Endodermal cell (in vitro differentiated cells): ENCODE data around the gene SLC24A3. TPM values are rescaled to one million over a fixed set of nuclear protein-coding genes. Genes with fewer than 3 reads are reported as not detected.

Experiments
- DNase-seq: peaks from one replicate; pipeline ENCODE4 v3.0.0-alpha.2; 2017
- H3K27ac ChIP-seq: 2 replicates; pipeline ENCODE4 v1.5.1; 2013; ENCODE audit warnings: mild to moderate bottlenecking, low read depth, low read length, moderate library complexity
- H3K27me3 ChIP-seq: 2 replicates; pipeline ENCODE4 v1.6.1; 2013; ENCODE audit warnings: mild to moderate bottlenecking, low read length, moderate library complexity; ENCODE audit not compliant: insufficient read depth, control insufficient read depth, poor library complexity, severe bottlenecking
- H3K36me3 ChIP-seq: 2 replicates; pipeline ENCODE4 v1.7.0; 2013; ENCODE audit warnings: mild to moderate bottlenecking, low read length, moderate library complexity; ENCODE audit not compliant: control insufficient read depth, insufficient read depth
- H3K4me1 ChIP-seq: one replicate; pipeline ENCODE4 v1.7.0; 2013; ENCODE audit warnings: low read length; ENCODE audit not compliant: control insufficient read depth, insufficient read depth
- H3K4me3 ChIP-seq: 2 replicates; pipeline ENCODE4 v1.5.1; 2013; ENCODE audit warnings: mild to moderate bottlenecking, low read length, moderate library complexity
- H3K9ac ChIP-seq: 2 replicates; pipeline ENCODE4 v1.6.1; 2013; ENCODE audit warnings: mild to moderate bottlenecking, low read length, moderate library complexity; ENCODE audit not compliant: poor library complexity, severe bottlenecking; ENCODE audit errors: extremely low read depth
- H3K9me3 ChIP-seq: 2 replicates; pipeline ENCODE4 v1.6.1; 2013; ENCODE audit warnings: mild to moderate bottlenecking, low read length, moderate library complexity; ENCODE audit not compliant: control insufficient read depth
- H3K27ac Mint-ChIP-seq: 2 replicates; pipeline ENCODE4 v1.8.0; 2020; ENCODE audit warnings: mixed read lengths
- H3K27me3 Mint-ChIP-seq: 2 replicates; pipeline ENCODE4 v1.8.0; 2021; ENCODE audit warnings: mild to moderate bottlenecking, mixed read lengths; ENCODE audit not compliant: insufficient read depth
- H3K36me3 Mint-ChIP-seq: 2 replicates; pipeline ENCODE4 v1.8.0; 2020; ENCODE audit warnings: low read depth, mixed read lengths
- H3K4me1 Mint-ChIP-seq: 2 replicates; pipeline ENCODE4 v1.8.0; 2020; ENCODE audit warnings: mixed read lengths
- H3K4me3 Mint-ChIP-seq: 2 replicates; pipeline ENCODE4 v1.8.0; 2020; ENCODE audit warnings: mild to moderate bottlenecking, moderate library complexity, mixed read lengths
- H3K9me3 Mint-ChIP-seq: 2 replicates; pipeline ENCODE4 v1.8.0; 2020; ENCODE audit warnings: mild to moderate bottlenecking, mixed read lengths
- WGBS, 2 experiments: methylation state at CpG; one replicate each; pipeline versions ENCODE4 v1.1.5 to v1.1.7; 2013; ENCODE audit warnings: missing lambda C conversion rate in 2 of 2, mixed read lengths in 1 of 2; ENCODE audit not compliant: insufficient coverage in 1 of 2, insufficient read length in 1 of 2; 5-methylcytosine and 5-hydroxymethylcytosine counted together
- total RNA-seq, 2 donors: library from RNA; stranded (reverse); fragmentation: NEBNext Ultra II Directional in 1 of 2; extraction: Animal tissue kit (Norgen Biotek cat#: 25700) in 1 of 2; gene quantifications; 2 replicates in 1 of 2; 3 replicates in 1 of 2; pipeline ENCODE4 v1.2.1, GENCODE V29; 2021
- TF ChIP-seq, protein P1 (sequence below): fragments of 200-600 bp; sonication (generic); conservative IDR thresholded peaks from 2 replicates; pipeline ENCODE4 v1.5.0; 2021; ENCODE audit warnings: antibody characterized with exemption, mild to moderate bottlenecking

SLC24A3 gene
- total RNA-seq, 2 donors from 2014 or later = 1.5 to 1.8 TPM

GRCh38 chr20:19743640-19743995, 531.2 kb downstream of the SLC24A3 start:
- H3K9me3 Mint-ChIP-seq = peaks cover 6% of the 10 kb centered on the region
- peaks cover 7% of the 10 kb centered on the region for H3K4me1 Mint-ChIP-seq
- WGBS, 2 experiments = 63% methylated on average over 1 of the region's 1 CpG; no CpG with 5 or more reads in 1 of the 2 experiments
- H3K4me3 Mint-ChIP-seq = no peak overlapping the region
- H3K36me3 ChIP-seq = no peaks in the 10 kb centered on the region
- H3K4me1 ChIP-seq = no peaks in the 10 kb centered on the region
- no peak overlapping the region for H3K27ac Mint-ChIP-seq
- H3K27me3 Mint-ChIP-seq = no peaks in the 10 kb centered on the region
- no peak overlapping the region for H3K4me3 ChIP-seq
- no peaks in the 10 kb centered on the region for H3K36me3 Mint-ChIP-seq
- H3K9me3 ChIP-seq = peaks cover 9% of the 10 kb centered on the region
- H3K27ac ChIP-seq = no peak overlapping the region
- DNase-seq = no peak
- TF ChIP-seq, protein P1, sequence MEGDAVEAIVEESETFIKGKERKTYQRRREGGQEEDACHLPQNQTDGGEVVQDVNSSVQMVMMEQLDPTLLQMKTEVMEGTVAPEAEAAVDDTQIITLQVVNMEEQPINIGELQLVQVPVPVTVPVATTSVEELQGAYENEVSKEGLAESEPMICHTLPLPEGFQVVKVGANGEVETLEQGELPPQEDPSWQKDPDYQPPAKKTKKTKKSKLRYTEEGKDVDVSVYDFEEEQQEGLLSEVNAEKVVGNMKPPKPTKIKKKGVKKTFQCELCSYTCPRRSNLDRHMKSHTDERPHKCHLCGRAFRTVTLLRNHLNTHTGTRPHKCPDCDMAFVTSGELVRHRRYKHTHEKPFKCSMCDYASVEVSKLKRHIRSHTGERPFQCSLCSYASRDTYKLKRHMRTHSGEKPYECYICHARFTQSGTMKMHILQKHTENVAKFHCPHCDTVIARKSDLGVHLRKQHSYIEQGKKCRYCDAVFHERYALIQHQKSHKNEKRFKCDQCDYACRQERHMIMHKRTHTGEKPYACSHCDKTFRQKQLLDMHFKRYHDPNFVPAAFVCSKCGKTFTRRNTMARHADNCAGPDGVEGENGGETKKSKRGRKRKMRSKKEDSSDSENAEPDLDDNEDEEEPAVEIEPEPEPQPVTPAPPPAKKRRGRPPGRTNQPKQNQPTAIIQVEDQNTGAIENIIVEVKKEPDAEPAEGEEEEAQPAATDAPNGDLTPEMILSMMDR = no peak
- H3K9ac ChIP-seq = no peak overlapping the region
- H3K27me3 ChIP-seq = no peaks in the 10 kb centered on the region

GRCh38 chr20:19745106-19745505, 532.7 kb downstream of the SLC24A3 start:
- H3K27ac ChIP-seq = no peak overlapping the region
- H3K4me3 ChIP-seq = no peak overlapping the region
- H3K36me3 ChIP-seq = no peaks in the 10 kb centered on the region
- no peak for DNase-seq
- TF ChIP-seq, protein P1 = no peak
- peaks cover 9% of the 10 kb centered on the region for H3K9me3 ChIP-seq
- H3K4me1 ChIP-seq = no peaks in the 10 kb centered on the region
- Mint-ChIP-seq H3K27ac (no peak overlapping the region), H3K36me3 (no peaks in the 10 kb centered on the region), H3K9me3 (peaks cover 6% of the 10 kb centered on the region), H3K27me3 (no peaks in the 10 kb centered on the region), H3K4me1 (peaks cover 10% of the 10 kb centered on the region), H3K4me3 (no peak overlapping the region)
- no peaks in the 10 kb centered on the region for H3K27me3 ChIP-seq
- 60 to 97% methylated on average over 1 to 3 of the region's 3 CpGs for WGBS, 2 experiments
- H3K9ac ChIP-seq = no peak overlapping the region

DNA sequence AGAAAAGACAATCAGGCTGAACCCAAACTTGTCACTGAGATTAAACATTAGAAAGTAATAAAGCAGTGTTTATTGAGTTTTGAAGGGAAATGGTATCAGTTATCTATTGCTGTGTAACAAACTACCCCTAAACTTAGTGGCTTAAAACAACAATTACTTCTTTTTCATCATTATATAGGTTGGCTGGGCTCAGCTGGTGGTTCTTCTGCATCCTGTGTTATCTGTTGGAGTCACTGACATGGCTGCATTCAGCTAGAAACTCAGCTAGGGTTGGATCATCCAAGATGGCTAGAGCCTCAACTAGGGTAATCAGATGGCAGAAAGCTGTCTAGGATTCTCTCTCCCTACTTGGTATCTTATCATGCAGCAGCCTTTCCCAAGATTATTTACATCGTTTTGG, 533.1 kb downstream of the SLC24A3 start:
- WGBS, 2 experiments = 92% methylated on average over 1 of the region's 1 CpG; no CpG with 5 or more reads in 1 of the 2 experiments
- Mint-ChIP-seq H3K4me1 (peaks cover 11% of the 10 kb centered on the region), H3K27ac (no peak overlapping the region), H3K27me3 (no peaks in the 10 kb centered on the region), H3K4me3 (no peak overlapping the region), H3K36me3 (no peaks in the 10 kb centered on the region), H3K9me3 (peaks cover 6% of the 10 kb centered on the region)
- TF ChIP-seq, protein P1 = no peak
- H3K9me3 ChIP-seq = peaks cover 9% of the 10 kb centered on the region
- no peaks in the 10 kb centered on the region for H3K36me3 ChIP-seq
- no peak for DNase-seq
- no peaks in the 10 kb centered on the region for H3K4me1 ChIP-seq
- H3K27ac ChIP-seq = no peak overlapping the region
- H3K9ac ChIP-seq = no peak overlapping the region
- no peaks in the 10 kb centered on the region for H3K27me3 ChIP-seq
- no peak overlapping the region for H3K4me3 ChIP-seq
